D341Med (cell line): ENCODE results near the gene MAD2L1.
"Not testable (repeated sequence)": the region's sequence is repeated elsewhere in the genome, so short reads cannot be mapped to it uniquely, and the experiment has no call there.

Experiments
- DNase-seq: peaks from one replicate; pipeline ENCODE4 v3.0.0; 2012; ENCODE audit warnings: low spot score

Gene MAD2L1

GRCh38 chr4:120066517-120067340 is at the start of gene MAD2L1:
Gene MAD2L1, minus strand, starts transcription at chr4:120066848. Its CDS starts 114 bp downstream, at chr4:120066734.
- DNase-seq: peak; percentile 98

GRCh38 chr4:120111745-120112144 is 45.1 kb upstream of the MAD2L1 start:
- DNase-seq: no peak

GRCh38 chr4:120109406-120109805 is 42.8 kb upstream of the MAD2L1 start:
- DNase-seq: no peak

GRCh38 chr4:120105472-120105871 is 38.8 kb upstream of the MAD2L1 start:
- no peak for DNase-seq

GRCh38 chr4:120096508-120097297 is 30.1 kb upstream of the MAD2L1 start:
- DNase-seq: no peak

GRCh38 chr4:120088507-120088906 is 21.9 kb upstream of the MAD2L1 start:
- DNase-seq: no peak

GRCh38 chr4:120088066-120088465 is 21.4 kb upstream of the MAD2L1 start:
- DNase-seq: not testable (repeated sequence)

- DNase-seq: no peak
Observed at GRCh38 chr4:120085705-120086104, 19.1 kb upstream of the MAD2L1 start.

GRCh38 chr4:120084327-120084726 is 17.7 kb upstream of the MAD2L1 start:
- DNase-seq: no peak

- no peak for DNase-seq
Observed at GRCh38 chr4:120083152-120083551, 16.5 kb upstream of the MAD2L1 start.

- DNase-seq: no peak
Observed at GRCh38 chr4:120082251-120082650, 15.6 kb upstream of the MAD2L1 start.

- no peak for DNase-seq
Observed at GRCh38 chr4:120081726-120082125, 15.1 kb upstream of the MAD2L1 start.

GRCh38 chr4:120080533-120080932 is 13.9 kb upstream of the MAD2L1 start:
- no peak for DNase-seq

- no peak for DNase-seq
Observed at GRCh38 chr4:120079839-120080520, 13.3 kb upstream of the MAD2L1 start.

- DNase-seq: no peak
Observed at GRCh38 chr4:120078216-120078615, 11.6 kb upstream of the MAD2L1 start.

GRCh38 chr4:120071192-120071795 is 4.6 kb upstream of the MAD2L1 start:
- peak; percentile 31 for DNase-seq

- DNase-seq: no peak
Observed at GRCh38 chr4:120070196-120070595, 3.5 kb upstream of the MAD2L1 start.

GRCh38 chr4:120065974-120066516 is 603 bp downstream of the MAD2L1 start:
- no peak for DNase-seq

- DNase-seq: no peak
Observed at GRCh38 chr4:120064887-120065286, 1.8 kb downstream of the MAD2L1 start.

- not testable (repeated sequence) for DNase-seq
Observed at GRCh38 chr4:120063711-120064110, 2.9 kb downstream of the MAD2L1 start.

- no peak for DNase-seq
Observed at GRCh38 chr4:120062663-120063195, 3.9 kb downstream of the MAD2L1 start.

GRCh38 chr4:120059036-120059435 is 7.6 kb downstream of the MAD2L1 start:
- DNase-seq: no peak
